GM23338 (cell line): ENCODE results near the gene CYP46A1.

Source experiments
- CREB1 ChIP-seq: fragments of 250-450 bp; sonication (Bioruptor Pico); IDR thresholded peaks from 2 replicates; pipeline ENCODE4 v1.5.0; 2020; ENCODE audit warnings: low read depth, mild to moderate bottlenecking, moderate library complexity
- EZH2 ChIP-seq: fragments of 200-600 bp; sonication (generic); IDR thresholded peaks from one replicate; pipeline ENCODE4 v1.8.0; 2017; ENCODE audit warnings: antibody characterized with exemption, mild to moderate bottlenecking, low read depth; ENCODE audit not compliant: unreplicated experiment
- EZH2phosphoT487 ChIP-seq: fragments of 200-600 bp; sonication (generic); IDR thresholded peaks from one replicate; pipeline ENCODE4 v1.8.1; 2018; ENCODE audit warnings: antibody characterized with exemption; ENCODE audit not compliant: unreplicated experiment
- NANOG ChIP-seq: IDR thresholded peaks from 2 replicates; pipeline ENCODE4 v1.6.1; 2016; ENCODE audit warnings: antibody characterized with exemption, borderline replicate concordance
- POLR2AphosphoS5 ChIP-seq: IDR thresholded peaks from 2 replicates; pipeline ENCODE4 v1.6.1; 2016; ENCODE audit warnings: antibody characterized with exemption, low read depth
- TF ChIP-seq, protein P1 (sequence below), 2 experiments: fragments of 200-600 bp in 1 of 2; sonication (generic) in 1 of 2; conservative IDR thresholded peaks; 2 replicates each; pipeline versions ENCODE4 v1.5.1 to v1.6.1; 2016 to 2017; ENCODE audit warnings: antibody characterized with exemption in 2 of 2, low read depth in 2 of 2, mild to moderate bottlenecking in 2 of 2, moderate library complexity in 1 of 2

DNA sequence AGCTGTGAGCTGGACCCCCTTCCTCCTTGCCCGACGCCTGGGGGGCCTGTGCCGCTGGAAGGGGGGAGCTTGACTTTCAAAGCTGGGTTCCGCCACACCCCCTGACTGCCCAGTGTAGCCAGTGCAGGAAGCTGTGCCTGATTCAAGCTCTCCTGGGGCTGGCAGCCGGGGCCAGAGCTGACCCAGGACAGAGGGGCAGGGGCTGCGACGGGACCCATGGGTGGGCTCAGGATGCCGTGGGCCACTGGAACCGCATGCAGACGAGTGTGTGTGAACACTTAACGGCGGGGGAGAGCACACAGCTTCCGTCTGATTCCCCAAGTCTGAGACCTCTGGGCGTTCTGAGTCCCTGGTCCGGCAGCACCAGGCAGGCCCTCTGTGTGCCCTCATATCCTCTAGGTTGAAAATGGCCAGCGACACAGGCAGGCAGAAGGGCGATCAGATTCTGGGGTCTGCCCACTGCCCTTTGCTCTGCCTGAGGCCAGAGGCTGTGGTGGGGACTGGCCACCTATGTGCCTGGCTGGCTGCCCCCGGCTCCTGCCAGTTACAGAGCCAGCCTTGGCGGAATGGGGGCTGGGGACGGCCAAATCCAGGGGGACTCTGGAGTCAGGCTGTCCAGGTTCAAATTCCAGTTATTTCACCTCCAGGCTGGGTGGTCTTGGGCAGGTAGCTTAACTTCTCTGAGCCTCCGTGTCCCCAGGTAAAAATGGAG lies 54.0 kb downstream of the CYP46A1 start:
- TF ChIP-seq, protein P1, sequence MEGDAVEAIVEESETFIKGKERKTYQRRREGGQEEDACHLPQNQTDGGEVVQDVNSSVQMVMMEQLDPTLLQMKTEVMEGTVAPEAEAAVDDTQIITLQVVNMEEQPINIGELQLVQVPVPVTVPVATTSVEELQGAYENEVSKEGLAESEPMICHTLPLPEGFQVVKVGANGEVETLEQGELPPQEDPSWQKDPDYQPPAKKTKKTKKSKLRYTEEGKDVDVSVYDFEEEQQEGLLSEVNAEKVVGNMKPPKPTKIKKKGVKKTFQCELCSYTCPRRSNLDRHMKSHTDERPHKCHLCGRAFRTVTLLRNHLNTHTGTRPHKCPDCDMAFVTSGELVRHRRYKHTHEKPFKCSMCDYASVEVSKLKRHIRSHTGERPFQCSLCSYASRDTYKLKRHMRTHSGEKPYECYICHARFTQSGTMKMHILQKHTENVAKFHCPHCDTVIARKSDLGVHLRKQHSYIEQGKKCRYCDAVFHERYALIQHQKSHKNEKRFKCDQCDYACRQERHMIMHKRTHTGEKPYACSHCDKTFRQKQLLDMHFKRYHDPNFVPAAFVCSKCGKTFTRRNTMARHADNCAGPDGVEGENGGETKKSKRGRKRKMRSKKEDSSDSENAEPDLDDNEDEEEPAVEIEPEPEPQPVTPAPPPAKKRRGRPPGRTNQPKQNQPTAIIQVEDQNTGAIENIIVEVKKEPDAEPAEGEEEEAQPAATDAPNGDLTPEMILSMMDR (conservative IDR thresholded peaks at IDR 0.05; ENCODE audit: low read depth in 2 of 2): no peak
- TF ChIP-seq CREB1 (no peak), NANOG (no peak), EZH2phosphoT487 (no peak), EZH2 (no peak), POLR2AphosphoS5 (no peak)
